ENCODE measurements around the gene ZSCAN23.
A peak's percentile ranks its signal among the peaks of the same experiment; 100 is the strongest.

- no peak for TF ChIP-seq EZH2 (IDR thresholded peaks at IDR 0.05; ENCODE audit: borderline replicate concordance, low read depth, low read length, severe bottlenecking)
- TF ChIP-seq, protein P1, sequence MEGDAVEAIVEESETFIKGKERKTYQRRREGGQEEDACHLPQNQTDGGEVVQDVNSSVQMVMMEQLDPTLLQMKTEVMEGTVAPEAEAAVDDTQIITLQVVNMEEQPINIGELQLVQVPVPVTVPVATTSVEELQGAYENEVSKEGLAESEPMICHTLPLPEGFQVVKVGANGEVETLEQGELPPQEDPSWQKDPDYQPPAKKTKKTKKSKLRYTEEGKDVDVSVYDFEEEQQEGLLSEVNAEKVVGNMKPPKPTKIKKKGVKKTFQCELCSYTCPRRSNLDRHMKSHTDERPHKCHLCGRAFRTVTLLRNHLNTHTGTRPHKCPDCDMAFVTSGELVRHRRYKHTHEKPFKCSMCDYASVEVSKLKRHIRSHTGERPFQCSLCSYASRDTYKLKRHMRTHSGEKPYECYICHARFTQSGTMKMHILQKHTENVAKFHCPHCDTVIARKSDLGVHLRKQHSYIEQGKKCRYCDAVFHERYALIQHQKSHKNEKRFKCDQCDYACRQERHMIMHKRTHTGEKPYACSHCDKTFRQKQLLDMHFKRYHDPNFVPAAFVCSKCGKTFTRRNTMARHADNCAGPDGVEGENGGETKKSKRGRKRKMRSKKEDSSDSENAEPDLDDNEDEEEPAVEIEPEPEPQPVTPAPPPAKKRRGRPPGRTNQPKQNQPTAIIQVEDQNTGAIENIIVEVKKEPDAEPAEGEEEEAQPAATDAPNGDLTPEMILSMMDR (IDR thresholded peaks at IDR 0.05; ENCODE audit: extremely low read depth in 1 of 2, insufficient read depth in 1 of 2, low read depth in 1 of 2, low read length in 2 of 2): peak; percentile 54 to 62
- TF ChIP-seq, protein P2, sequence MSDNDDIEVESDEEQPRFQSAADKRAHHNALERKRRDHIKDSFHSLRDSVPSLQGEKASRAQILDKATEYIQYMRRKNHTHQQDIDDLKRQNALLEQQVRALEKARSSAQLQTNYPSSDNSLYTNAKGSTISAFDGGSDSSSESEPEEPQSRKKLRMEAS (IDR thresholded peaks at IDR 0.05; ENCODE audit: insufficient read depth, insufficient read length): peak; percentile 70
These were observed 59.8 kb downstream of the ZSCAN23 start for GRCh38 chr6:28383235-28384142.

All from endothelial cell of umbilical vein (primary cell).